GM18498 (cell line): ENCODE results near the gene MED4.

ENCODE experiments used
- ATAC-seq: cut with Tn5 transposase; IDR thresholded peaks from one replicate; pipeline ENCODE4 v1.9.1; 2021; ENCODE audit warnings: mild to moderate bottlenecking, moderate library complexity; ENCODE audit not compliant: unreplicated experiment

The MED4 gene, protein sequence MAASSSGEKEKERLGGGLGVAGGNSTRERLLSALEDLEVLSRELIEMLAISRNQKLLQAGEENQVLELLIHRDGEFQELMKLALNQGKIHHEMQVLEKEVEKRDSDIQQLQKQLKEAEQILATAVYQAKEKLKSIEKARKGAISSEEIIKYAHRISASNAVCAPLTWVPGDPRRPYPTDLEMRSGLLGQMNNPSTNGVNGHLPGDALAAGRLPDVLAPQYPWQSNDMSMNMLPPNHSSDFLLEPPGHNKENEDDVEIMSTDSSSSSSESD

DNA sequence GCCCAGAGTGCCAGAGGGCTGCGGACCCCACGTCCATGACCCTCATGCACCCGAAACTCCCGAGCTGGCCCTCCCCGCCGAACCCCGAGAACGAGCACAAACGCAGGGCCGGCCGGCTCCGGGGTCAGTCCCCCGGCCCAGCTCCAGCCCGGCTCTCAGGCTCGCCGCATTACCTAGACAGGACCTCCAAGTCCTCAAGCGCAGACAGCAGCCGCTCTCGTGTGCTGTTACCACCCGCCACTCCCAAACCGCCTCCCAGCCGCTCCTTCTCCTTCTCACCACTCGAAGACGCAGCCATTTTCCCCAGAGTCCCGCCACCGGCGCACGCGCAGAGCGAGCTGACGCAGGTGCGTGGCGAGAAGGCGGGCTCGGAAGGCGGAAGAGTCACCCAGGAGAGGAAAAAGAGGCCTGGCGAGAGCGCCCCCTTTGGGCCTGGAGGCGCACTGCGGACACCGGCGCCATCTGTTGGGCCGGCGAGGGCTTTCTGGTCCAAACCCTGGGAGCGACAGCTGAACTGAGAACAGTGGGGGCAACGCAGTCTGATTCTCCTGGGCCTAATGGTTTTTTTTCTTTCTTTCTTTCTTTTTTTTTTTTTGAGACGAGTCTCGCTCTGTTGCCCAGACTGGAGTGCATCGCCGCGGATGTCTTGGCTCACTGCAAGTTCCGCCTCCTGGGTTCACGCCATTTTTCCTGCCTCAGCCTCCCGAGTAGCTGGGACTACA is at the start of gene MED4:
Gene MED4 (minus strand): TSS at position 324 of the 722 bp plus-strand sequence. CDS start 26 bp downstream, at position 298.
- ATAC-seq = peak; percentile 94

DNA sequence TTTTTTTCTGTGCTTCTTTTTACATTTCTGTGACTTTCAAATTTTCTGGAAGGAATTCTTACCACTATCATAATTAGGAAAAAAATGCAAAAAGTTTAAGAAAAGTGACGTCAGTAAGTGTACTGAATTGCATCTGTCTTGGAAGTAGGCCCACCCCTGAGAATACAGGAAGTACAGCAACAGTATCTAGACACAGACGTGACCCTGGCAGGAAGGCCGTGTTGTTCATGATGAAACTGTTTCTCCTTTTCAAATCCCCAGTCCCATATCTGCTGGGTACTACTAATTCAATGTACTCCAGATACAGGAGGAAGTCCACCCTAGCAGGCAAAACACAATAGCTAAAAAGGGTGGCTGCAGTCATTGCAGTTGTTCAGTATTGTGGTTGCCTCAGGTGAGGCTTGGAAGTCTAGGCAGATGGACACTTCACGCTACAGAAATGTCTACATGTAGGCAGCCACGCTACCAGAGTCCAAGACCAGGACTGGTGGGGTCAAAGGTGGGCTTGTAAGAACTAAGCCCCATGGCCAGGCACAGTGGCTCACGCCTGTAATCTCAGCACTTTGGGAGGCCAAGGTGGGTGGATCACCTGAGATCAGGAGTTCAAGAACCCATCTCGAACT is 49.6 kb upstream of the MED4 start:
- no peak for ATAC-seq

DNA sequence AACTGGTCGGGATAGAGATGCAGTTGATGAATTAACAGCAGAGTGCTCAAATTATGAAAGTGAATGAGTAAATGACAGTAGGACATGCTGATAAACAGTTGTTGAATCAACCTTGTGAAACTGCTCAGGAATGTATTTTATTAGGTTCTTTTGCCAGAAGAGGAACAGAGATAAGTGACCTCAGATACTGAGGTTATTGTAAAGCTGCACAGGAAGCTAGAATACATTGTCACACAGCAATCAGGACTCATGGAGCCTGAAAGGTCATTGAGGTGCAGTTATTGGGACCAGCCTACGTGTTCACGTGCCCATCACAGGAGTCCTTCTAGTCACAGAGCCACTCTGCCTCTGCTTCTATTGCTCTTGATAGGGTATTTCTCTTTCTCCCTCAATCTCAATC is 47.5 kb upstream of the MED4 start:
- ATAC-seq = peak; percentile 91

DNA sequence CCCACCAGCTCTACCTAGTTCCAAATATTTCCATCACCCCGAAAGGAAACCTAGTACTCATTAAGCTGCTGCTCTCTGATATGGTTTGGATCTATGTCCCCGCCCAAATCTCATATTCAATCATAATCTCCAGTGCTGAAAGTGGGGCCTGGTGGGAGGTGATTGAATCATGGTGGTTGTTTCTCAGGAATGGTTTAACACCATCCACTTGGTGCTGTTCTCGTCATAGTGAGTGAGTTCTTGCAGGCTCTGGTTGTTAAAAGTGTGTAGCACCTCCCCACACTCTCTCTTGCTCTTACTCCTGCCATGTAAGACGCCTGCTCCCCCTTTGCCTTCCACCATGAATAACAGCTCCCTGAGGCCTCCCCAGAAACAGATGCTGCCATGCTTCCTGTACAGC is 43.4 kb upstream of the MED4 start:
- no peak for ATAC-seq

DNA sequence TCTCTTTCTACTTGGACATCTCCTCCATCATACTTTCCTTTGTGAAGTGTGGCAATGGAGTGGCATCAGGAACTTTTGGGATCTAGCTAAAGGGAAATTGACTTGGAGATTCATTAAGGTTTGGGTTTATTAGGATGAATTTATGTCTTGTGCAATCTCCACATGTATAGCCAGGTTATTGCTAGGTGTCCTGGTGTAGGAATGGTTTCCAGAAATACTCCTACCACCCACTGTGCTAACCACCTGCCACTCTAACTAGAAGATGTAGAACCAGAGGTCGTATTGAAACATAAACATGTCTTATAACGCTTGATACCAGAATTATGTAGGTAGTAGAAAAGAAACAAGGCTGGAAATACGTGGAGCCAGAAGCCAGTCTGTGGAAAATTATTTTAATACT is 38.1 kb upstream of the MED4 start:
- ATAC-seq = no peak

DNA sequence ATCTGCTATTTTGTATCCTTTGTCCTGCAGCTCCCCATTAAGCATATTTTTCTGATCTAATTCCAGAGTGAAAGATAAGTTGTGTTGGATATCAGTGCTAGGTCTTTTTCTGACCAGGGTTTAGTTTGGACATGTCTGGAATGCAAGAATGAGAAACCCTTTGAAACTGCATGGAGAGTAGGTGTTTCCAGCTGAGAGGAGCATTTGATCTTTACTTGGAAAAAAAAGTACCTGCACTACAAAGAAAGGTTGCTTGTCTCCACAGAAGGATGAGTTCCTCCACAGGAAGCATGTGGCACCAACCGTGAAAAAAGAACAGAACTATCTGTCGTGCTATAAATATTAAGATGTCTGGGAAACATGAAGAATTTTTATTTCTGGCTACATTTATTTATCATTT is 36.6 kb upstream of the MED4 start:
- no peak for ATAC-seq

DNA sequence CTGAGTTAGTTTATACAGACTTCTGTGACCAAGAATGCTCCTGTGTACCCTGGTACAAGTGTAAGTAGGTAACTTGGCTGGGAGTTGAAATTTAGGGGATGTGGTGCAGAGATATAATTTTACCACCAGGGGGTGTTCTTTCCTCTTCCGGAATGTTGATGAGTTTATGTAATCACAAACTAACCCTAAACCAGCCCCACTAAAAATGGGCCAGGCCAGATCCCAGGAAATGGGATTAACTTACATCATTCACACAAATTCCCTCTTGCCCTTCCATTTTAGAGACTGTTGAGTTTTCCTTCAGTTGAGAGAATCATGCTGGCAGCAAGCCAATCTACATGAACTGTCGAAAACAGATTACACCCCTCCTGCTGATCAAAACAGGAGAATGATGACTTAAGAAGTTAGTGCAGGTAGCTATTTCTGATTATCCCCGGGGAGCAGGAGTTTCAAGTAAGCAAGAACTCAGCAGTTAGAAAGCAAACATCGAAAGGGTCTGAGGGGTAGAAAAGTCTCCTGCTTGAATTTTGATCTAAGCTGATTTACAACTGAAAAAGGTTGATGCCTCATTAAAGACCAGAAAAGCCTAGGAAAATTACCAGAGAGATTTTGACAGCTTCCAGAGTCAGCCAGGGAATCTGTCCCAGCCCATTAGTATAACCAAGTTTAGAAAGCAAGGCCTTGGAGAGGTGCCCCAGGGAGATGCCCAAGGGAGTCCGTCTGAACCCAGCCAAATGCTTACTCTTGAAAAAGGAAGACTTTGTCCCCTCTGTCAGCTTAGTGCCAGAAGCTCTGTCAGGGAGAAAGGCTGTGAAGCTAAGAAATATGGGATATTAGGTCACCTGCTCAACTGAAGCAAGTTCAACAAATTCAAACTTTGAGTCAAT is 32.3 kb upstream of the MED4 start:
- peak; percentile 66 for ATAC-seq

DNA sequence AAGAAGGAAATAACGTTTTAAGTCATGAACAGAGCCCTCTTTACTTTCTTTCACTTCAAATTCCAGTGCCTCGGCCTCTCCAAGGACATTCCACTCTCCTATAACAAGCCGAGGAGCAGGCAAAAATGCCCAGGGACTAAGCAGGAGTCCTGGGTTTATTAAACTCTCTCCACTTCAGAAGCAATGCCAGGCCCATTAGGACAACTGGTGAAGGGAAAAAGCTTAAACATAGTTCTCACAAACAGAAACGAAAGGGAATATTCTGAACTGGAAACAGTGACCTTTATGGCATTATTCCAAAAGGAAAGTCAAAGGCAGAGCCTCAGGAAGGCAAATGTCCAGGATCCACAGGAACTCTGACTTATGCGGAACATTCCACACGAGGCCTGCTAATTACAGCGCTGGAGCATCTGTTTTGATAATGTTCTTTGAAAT is 30.9 kb upstream of the MED4 start:
- no peak for ATAC-seq

DNA sequence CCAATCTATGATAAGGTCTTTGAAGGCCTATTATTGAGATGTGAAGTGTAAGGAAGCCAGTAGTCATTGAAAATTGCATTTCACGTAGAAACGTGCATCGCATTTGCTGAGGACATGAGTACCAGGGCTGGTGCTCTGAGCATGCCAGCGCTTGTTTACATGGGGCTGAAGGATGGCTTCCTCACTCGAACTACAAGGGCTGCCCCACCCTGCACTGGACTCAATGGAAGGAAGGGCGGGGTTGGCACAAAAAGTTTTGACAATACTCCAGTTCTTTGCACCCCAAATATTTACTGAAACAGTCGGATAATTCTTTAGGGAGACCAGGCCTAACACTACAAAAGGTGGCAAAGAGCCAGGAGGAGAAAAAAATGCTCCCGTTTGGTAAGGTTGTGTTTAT is 28.9 kb upstream of the MED4 start:
- no peak for ATAC-seq

DNA sequence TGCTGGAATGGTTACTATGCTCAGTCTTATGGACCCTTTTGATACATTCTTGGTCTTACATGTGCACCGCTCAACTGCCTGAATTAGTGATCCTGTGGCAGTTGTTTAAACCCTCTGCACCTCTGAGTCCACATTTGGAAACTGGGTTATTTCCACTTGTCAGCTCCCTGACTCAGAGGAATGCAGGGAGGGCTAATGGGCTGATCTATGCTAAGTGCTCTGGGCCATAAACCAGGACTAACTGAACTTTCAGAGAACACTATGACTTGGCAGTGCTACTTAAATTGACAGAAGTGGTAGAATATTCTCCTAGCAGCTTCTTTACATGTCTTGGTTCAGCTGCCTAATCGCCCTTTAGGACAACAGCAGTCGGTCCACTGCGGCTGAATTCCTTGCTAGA is 26.8 kb upstream of the MED4 start:
- no peak for ATAC-seq

DNA sequence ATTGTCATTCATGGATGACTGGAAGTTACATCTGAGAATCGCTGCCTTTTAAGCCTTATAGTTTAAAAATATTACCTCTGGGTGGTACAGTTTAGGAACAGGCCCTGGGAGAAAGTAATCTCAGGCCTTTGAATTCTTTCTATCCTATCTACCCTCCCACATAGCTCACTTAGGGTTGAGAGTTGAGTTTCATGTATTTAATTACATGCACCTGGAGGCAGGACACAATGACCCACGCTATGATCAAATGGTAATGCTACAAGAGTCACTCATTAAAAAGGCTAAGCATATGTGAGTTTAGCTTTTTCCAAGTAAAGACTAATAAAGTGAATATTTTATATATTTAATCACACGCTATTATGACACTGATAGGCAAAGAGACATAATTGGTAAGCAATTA is 25.3 kb upstream of the MED4 start:
- ATAC-seq = no peak

DNA sequence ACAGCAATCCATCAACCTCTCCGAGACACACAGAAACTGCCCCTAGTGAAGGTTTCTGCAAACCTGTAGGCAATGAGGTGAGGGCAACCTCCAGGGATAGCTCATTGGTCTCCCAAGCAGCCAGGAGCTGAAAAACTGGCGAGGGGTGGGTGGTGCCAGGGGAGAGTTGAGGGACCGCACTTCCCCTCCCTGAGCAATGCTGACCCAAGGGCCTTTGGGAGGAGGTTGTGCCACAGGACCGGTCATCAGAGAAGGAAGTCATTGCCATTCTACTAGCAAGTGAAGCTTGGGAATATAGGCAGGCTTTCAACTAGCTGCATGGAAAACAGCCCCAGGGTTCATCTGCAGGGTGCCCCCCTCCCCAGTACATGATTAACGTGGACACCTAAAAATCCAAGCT is 23.1 kb upstream of the MED4 start:
- ATAC-seq = no peak

DNA sequence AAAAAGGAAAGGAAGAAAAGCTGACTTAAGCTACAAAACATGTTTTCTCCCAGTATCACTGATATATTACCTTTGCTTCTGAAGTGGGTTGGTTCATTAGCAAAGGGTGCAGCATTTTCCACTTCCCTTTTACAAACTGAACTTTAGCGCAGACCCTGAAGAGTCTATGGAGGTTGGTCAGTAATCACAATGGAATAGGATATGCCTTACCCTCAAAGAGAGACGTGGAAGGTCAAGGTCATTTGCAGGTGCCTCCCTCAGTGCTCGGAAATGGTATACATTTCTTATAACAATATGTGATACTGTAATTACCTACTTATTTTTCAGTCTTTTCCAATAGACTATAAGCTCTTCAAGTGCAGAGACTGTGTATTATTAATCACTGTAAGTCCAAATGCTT is 21.9 kb upstream of the MED4 start:
- ATAC-seq = no peak

DNA sequence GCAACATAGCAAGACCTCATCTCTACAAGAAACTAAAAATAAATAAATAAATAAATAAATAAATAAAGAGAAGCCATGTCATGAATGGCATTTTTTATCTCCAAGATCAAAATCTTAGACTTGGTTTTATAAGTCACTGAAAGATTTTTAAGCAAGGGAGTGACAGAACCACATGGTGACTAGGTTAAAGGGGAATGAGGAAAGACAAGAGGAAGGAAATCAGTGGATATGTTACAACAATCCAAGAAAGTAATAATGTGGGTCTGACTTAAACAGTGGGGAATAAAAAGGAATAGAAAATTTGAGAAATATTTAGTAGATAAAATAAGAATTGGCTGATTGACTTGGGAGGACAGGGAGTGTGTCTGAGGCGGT is 18.8 kb upstream of the MED4 start:
- ATAC-seq = no peak

DNA sequence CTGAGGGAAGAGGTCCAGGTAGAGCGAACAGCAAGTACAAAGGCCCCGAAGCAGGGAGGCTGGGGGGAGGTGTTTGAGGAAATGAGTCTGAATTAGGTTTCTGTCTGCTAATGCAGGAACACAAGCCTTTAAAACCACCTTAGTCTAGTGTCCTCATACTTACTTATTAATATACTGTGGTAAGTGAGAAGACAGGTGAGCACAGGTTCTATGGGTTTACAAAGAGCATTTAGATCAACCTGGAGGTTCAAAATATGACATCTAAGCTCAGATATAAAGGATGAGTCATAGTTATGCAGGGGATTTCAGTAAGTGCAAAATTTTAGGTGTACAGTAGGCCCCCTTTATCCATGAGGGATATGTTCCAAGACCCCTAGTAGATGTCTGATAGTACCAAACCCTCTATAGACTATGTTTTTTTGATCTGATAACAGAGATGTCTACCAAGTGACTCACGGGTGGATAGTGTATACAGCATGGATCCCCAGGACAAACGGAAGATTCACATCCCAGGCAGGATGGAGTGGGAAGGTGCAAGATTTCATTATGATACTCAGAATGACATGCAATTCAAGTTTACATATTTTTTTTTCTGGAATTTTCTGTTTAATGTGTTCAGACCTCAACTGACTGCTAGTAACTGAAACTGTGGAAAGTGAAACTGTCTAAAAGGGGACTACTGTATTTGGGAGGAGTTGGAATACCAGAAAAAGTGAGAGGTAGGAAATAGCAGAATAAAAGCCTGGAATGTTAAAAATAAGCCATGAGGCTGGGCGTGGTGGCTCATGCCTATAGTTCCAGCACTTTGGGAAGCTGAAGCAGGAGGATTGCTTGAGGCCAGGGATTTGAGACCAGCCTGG is 18.2 kb upstream of the MED4 start:
- ATAC-seq = no peak

DNA sequence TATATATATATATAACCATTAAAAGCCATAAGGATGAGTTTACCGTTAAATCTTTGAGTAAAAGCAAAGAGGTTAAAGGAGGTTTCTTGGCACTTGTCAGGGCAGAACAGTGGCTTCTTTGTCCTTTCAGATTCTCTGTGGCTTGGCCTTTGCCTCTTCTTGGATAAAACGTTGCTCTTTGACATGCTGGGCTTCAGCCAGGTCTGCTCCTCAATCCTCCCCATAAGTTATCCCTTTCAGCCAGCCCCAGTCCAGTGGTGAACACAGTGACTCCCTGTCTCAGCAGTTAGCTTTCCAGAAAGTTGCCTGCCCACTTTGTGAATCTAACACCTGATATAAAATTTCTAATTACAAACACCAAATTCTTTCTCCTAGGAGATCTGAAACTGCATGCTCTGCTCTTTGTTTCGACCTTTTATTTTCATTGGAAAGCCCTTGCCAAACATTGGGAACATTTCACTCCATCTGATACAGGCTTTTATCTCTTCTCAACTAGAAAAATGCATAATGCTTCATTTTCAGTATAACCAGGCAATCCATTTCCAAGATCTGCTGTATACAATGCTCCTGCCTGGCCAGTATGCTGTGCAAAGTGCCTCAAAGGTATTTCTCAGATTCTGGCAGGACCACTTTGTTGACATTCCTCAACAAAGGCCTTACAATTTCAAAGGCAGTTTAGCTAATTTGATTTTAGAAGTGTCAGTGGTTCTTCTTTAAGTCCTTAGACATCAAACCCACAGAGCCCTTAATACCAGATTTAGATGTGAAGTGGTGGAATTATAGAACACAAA is 16.2 kb upstream of the MED4 start:
- ATAC-seq = no peak

DNA sequence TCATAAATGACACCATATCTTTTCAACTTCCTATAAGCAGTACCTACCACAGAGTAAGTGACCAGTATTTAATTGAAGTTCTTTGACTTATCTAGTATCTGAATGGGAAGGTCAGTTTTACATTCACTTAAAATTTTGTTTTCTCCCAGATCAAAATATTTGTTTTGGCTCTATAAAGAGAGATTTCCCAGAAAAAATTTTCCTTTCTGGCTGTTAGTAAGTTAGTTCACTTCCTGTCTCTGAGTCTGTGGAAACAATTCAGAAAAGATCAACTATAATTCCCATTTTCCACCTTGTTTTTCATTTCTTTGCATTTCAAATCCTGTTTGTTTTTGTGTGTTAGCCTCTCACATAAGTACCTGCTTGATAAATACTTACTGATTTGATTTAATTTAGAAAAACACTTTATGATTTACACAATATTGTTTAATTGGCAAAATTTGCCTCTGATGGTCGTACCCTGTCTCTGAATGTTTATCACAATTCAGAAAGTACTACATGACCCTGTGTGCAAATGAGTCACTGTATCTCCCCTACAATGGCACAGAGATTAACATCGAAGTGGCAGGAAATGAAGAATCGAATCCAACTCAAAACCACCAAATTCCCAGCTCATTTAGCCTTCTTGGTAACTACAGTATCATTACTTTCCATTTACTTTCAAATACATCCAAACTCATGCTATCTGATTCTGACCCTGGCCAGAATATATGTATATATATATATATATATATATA is 15.4 kb upstream of the MED4 start:
- no peak for ATAC-seq

DNA sequence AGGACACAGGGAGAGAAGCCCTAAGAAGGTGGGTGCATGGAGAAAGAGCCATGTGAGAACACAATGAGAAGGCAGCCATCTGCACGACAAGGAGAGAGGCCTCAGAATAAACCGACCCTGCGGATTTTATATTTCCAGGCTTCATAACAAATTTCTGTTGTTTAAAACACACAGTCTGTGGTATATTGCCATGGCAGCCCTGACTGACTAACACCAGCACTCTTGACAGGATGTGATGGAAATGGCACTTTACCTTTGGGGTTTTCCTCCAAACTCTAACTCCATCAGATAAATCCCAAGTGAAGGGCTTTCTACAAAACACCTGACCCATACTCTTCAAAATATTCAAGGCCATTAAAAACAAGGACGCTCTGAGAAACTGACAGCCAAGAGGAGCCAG is 13.2 kb upstream of the MED4 start:
- ATAC-seq = no peak

DNA sequence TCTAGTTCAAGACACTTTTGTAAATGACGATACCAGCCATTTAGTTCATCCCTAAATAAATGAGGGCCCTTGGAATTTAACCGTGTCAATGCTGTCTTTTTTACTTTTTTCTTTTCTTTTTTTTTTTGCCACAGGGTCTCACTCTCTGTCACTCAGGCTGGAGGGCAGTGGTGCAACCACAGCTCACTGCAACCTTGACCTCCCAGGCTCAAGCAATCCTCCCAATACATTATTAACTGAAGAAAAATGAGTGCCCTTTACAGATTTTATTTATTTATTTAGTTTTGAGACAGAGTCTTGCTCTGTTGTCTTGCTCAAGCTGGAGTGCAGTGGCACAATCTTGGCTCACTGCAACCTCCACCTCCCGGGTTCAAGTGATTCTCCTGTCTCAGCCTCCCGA is 2.9 kb upstream of the MED4 start:
- no peak for ATAC-seq
